Measurements from ENCODE around the gene CDH9. TPM values are rescaled to one million over a fixed set of nuclear protein-coding genes. Genes with fewer than 3 reads are reported as not detected.

CDH9 gene
- total RNA-seq, 1 donor: not detected

GRCh38 chr5:27062451-27062850, 24.1 kb upstream of the CDH9 start:
- Histone ChIP-seq H3K27ac (ENCODE audit: low read depth, low read length) (no peak overlapping the region), H3K4me2 (ENCODE audit: insufficient read depth, low read length) (no peak overlapping the region), H3K36me3 (ENCODE audit: insufficient read depth, low read length) (no peaks in the 10 kb centered on the region), H3K27me3 (ENCODE audit: insufficient read depth, low read length) (no peaks in the 10 kb centered on the region), H3K4me1 (ENCODE audit: insufficient read depth, low read length) (no peaks in the 10 kb centered on the region), H4K20me1 (ENCODE audit: insufficient read depth, low read length) (no peaks in the 10 kb centered on the region), H3K4me3 (ENCODE audit: insufficient read depth, low read length) (no peak overlapping the region), H3K79me2 (ENCODE audit: insufficient read depth, low read length) (no peaks in the 10 kb centered on the region), H3K9me3 (ENCODE audit: low read depth, low read length) (no peaks in the 10 kb centered on the region), H2AFZ (ENCODE audit: low read length) (no peak overlapping the region)
- TF ChIP-seq CTCF (IDR thresholded peaks at IDR 0.05; ENCODE audit: extremely low read depth, low read depth, low read length): no peak
- DNase-seq (ENCODE audit: insufficient read length, low spot score, missing footprints): no peak

- H3K27me3 ChIP-seq (ENCODE audit: insufficient read depth, low read length): no peaks in the 10 kb centered on the region
- H4K20me1 ChIP-seq (ENCODE audit: insufficient read depth, low read length): no peaks in the 10 kb centered on the region
- H3K9me3 ChIP-seq (ENCODE audit: low read depth, low read length): no peaks in the 10 kb centered on the region
- no peaks in the 10 kb centered on the region for H3K79me2 ChIP-seq (ENCODE audit: insufficient read depth, low read length)
- no peak overlapping the region for H3K4me3 ChIP-seq (ENCODE audit: insufficient read depth, low read length)
- H3K4me1 ChIP-seq (ENCODE audit: insufficient read depth, low read length): no peaks in the 10 kb centered on the region
- DNase-seq (ENCODE audit: insufficient read length, low spot score, missing footprints): no peak
- H3K27ac ChIP-seq (ENCODE audit: low read depth, low read length): no peak overlapping the region
- no peak for TF ChIP-seq CTCF (IDR thresholded peaks at IDR 0.05; ENCODE audit: extremely low read depth, low read depth, low read length)
- no peak overlapping the region for H2AFZ ChIP-seq (ENCODE audit: low read length)
- no peak overlapping the region for H3K4me2 ChIP-seq (ENCODE audit: insufficient read depth, low read length)
- H3K36me3 ChIP-seq (ENCODE audit: insufficient read depth, low read length): no peaks in the 10 kb centered on the region
These were observed 10.1 kb upstream of the CDH9 start for GRCh38 chr5:27048510-27048909.

GRCh38 chr5:27041372-27041771, 3.0 kb upstream of the CDH9 start:
- no peaks in the 10 kb centered on the region for H3K36me3 ChIP-seq (ENCODE audit: insufficient read depth, low read length)
- H2AFZ ChIP-seq (ENCODE audit: low read length): no peak overlapping the region
- H3K4me3 ChIP-seq (ENCODE audit: insufficient read depth, low read length): no peak overlapping the region
- no peak for DNase-seq (ENCODE audit: insufficient read length, low spot score, missing footprints)
- TF ChIP-seq CTCF (IDR thresholded peaks at IDR 0.05; ENCODE audit: extremely low read depth, low read depth, low read length): no peak
- H4K20me1 ChIP-seq (ENCODE audit: insufficient read depth, low read length): no peaks in the 10 kb centered on the region
- H3K27ac ChIP-seq (ENCODE audit: low read depth, low read length): no peak overlapping the region
- H3K4me2 ChIP-seq (ENCODE audit: insufficient read depth, low read length): no peak overlapping the region
- H3K9me3 ChIP-seq (ENCODE audit: low read depth, low read length): no peaks in the 10 kb centered on the region
- H3K79me2 ChIP-seq (ENCODE audit: insufficient read depth, low read length): no peaks in the 10 kb centered on the region
- H3K4me1 ChIP-seq (ENCODE audit: insufficient read depth, low read length): no peaks in the 10 kb centered on the region
- H3K27me3 ChIP-seq (ENCODE audit: insufficient read depth, low read length): no peaks in the 10 kb centered on the region

- Histone ChIP-seq H3K4me1 (ENCODE audit: insufficient read depth, low read length) (no peaks in the 10 kb centered on the region), H3K27ac (ENCODE audit: low read depth, low read length) (no peak overlapping the region), H3K36me3 (ENCODE audit: insufficient read depth, low read length) (no peaks in the 10 kb centered on the region), H3K4me2 (ENCODE audit: insufficient read depth, low read length) (no peak overlapping the region), H3K79me2 (ENCODE audit: insufficient read depth, low read length) (no peaks in the 10 kb centered on the region), H4K20me1 (ENCODE audit: insufficient read depth, low read length) (no peaks in the 10 kb centered on the region), H3K4me3 (ENCODE audit: insufficient read depth, low read length) (no peak overlapping the region), H3K9me3 (ENCODE audit: low read depth, low read length) (no peaks in the 10 kb centered on the region), H3K27me3 (ENCODE audit: insufficient read depth, low read length) (no peaks in the 10 kb centered on the region), H2AFZ (ENCODE audit: low read length) (no peak overlapping the region)
- TF ChIP-seq CTCF (IDR thresholded peaks at IDR 0.05; ENCODE audit: extremely low read depth, low read depth, low read length): no peak
- DNase-seq (ENCODE audit: insufficient read length, low spot score, missing footprints): no peak
These were observed 3.8 kb downstream of the CDH9 start for GRCh38 chr5:27034565-27034964.
